ENCODE results near the gene ZFP82.
A peak's percentile ranks its signal among the peaks of the same experiment; 100 is the strongest.

The ZFP82 gene

GRCh38 chr19:36418287-36419001, at the start of gene ZFP82:
Gene ZFP82 (minus strand): TSS chr19:36418644. CDS start chr19:36409789, 8,855 bp downstream.
- DNase-seq: peak; percentile 77

GRCh38 chr19:36460046-36460445, 41.6 kb upstream of the ZFP82 start:
- no peak for DNase-seq

- DNase-seq: no peak
Observed at GRCh38 chr19:36456831-36457230, 38.4 kb upstream of the ZFP82 start.

DNA sequence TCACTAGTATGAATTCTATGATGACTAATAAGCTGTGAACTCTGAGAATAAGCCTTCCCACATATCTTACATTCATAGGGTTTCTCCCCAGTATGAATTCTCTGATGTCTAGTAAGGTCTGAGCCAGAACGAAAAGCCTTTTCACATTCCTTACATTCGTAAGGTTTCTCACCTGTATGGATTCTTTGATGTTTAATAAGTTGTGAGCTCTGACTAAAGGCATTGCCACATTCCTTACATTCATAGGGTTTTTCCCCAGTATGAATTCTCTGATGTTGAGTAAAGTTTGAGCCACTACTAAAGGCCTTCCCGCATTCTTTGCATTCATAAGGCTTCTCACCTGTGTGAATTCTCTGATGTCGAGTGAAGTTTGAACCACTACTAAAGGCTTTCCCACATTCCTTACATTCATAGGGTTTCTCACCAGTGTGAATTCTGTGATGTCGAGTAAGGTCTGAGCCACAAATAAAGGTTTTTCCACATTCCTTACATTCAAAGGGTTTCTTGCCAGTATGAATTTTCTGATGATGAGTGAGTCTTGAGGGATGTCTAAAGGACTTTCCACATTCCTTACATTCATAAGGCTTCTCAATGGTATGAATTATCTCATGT, 30.7 kb upstream of the ZFP82 start:
- no peak for DNase-seq

DNA sequence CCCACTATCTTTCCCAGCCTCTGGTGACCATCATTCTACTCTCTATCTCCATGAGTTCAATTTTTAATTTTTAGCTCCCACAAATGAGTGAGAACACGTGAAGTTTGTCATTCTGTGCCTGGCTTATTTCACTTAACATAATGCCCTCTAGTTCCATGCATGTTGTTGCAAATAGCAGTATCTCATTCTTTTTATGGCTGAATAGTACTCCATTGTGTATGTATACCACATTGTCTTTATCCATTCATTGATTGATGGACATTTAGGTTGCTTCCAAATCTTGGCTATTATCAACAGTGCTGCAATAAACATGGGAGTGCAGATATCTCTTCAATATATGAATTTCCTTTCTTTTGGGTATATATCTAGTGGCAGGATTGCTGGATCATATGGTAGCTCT, 22.9 kb upstream of the ZFP82 start:
- no peak for DNase-seq

GRCh38 chr19:36436531-36436930, 18.1 kb upstream of the ZFP82 start:
- no peak for DNase-seq

GRCh38 chr19:36423925-36424324, 5.5 kb upstream of the ZFP82 start:
- no peak for DNase-seq

GRCh38 chr19:36421749-36422481, 3.5 kb upstream of the ZFP82 start:
- DNase-seq: no peak

DNA sequence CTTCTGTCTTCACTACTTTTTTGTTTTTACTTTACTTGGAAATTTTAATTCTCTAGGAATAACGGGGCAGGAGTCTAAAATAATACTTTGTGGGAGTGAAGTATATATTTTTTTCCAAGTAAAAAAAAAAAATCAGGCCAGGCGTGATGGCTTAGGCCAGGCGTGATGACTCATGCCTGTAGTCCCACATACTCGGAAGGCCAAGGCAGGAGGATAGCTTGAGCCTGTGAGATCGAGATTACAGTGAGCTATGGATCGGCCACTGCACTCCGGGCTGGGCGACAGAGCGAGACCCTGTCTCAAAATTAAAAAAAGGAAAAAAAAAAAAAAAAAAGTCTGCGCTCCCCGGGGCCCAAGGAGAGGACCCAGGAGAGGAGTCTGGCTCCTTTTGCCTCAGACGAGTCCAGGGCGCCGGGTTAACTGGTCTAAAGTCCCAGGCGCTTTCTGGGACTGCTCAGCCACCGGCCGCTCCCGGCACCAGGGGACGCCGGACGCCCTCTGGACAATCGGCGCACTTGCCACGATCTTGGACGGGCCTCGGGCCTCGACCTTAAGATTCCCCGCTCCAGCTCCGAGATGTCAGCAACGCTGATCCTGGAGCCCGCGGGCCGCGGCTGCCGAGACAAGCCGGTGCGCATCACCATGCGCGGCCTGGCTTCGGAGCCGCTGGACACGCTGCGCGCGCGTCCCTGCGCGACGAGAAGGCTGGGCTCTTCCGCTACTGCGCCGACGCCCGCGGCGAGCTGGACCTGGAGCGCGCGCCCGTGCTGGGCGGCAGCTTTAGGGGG, 2.7 kb upstream of the ZFP82 start:
- DNase-seq: no peak

DNA sequence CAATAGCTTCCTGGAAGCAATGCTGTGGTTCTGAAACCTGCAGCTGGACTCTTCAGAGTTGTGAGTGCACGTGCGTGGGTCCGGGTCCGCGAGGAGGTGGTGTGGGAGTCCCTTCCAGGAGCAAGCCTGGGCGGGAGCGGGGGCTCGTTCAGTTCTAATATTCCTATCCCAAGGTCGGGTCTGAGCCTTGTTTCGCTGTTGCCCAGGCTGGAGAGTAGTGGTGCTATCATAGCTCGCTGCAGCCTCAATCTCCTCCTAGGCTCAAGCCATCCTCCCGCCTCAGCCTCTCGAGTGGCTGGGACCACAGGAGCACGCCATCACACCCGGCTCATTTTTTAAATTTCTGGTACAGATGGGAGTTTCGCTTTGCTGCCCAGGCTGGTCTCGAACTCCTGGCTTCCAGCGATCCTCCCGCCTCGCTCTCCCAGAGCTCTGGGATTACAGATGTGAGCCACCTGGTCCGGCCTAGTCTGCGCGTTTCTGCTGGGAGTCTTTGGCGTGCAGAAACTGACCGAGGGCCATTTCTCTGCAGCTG, 625 bp downstream of the ZFP82 start:
- DNase-seq: no peak

DNA sequence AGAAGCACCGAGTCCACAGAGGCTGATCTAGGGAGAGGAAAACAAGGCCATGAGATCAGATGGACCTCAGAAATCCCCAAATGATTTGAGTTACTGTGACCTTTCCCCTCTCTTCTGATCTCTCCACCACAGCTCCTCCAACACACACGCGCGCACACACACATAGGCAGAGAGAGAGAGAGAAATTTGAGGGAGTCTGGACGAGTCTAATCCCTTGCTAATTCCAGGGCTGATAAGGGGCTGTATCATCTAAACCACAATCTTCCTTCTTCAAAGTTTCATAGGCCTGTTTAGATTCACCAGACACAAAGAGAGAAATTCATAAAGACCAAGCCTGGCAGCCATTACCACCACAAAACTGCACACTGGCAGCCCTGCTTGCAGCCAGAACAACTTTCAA, 8.6 kb downstream of the ZFP82 start:
- no peak for DNase-seq

DNA sequence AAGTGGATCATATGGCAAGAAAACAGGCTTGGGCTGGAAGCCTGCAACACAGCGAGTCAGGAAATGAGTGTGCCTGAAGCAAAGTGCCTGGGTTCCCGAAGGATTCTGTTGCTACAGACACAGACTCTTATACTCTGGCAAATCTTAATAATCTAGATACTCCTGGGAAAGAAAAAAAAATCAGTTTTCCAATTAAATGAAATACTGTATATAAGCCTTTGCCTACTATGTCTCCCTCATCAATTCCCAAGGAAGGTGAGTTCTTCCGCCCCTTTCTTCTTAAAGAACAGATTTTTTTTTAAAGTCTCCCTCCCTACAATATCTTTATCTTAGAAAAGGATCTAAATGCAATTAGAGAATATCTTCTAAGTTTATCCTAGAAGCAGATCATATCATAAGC, 10.3 kb downstream of the ZFP82 start:
- DNase-seq: no peak

DNA sequence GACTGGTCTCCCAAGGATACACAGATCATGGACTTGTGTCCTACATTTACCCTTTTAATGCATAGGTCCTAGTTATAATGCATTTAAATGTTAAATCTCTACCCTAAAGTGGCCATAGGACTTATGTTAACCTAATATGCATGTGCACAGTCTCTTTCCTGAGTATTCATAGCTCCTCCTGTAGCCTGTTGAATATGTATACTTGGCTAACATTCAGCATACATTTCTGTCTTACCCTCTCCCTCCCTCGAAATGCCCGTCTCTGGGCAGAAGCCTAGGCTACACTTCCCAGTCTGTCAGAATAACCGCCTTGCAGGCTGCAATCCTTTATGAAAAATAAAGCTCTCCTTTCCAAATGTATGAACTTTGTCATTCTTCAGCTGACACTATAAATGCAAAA, 13.9 kb downstream of the ZFP82 start:
- DNase-seq: no peak

DNA sequence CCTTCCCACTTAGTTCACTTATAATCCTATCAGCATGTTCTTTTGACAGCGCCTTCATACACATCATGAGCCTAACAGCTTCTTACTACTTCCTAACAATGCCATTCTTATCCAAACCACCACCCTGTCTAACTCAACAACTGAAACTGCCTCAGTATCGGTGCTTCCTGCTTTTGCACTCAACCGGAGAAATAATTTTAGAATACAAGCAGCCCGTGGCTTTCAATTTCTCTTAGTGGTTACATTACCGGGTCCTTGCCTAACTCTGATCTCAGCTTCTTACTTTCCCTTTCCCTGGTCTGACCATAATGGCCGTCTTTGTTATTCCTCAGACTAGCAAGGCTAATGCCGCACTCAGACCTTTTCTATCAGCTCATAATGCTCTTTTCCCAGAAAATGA, 17.0 kb downstream of the ZFP82 start:
- no peak for DNase-seq

DNA sequence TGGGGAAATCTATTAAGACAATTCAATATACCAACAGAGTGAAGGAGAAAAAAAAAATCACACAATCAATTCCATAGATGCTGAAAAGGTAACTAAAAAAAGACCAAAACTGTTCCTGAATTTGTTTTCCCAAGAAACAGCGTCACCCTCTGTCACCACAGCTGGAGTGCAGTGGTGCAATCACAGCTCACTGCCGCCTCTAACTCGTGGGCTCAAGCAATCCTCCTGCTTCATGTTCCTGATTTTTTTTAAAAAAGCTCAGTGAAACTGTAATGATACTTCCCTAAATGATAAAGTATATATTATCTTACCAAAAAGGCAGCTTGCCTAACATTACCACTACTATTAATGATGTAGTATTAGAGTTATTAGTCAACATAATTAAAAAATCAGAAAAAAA, 19.9 kb downstream of the ZFP82 start:
- no peak for DNase-seq

GRCh38 chr19:36392916-36393673, 25.3 kb downstream of the ZFP82 start:
- DNase-seq: no peak

DNA sequence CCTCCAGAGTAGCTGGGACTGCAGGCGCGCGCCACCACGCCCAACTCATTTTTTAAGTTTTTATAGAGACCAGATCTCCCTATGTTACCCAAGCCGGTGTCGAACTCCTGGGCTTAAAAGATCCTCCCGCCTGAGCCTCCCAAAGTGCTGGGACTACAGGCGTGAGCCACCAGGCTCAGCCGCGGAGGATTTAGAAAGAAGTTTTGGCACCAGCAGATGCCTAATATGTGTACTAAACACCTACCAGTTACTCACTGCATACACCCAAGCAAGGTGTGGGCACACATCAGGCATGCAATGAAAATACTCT, 39.0 kb downstream of the ZFP82 start:
- no peak for DNase-seq

DNA sequence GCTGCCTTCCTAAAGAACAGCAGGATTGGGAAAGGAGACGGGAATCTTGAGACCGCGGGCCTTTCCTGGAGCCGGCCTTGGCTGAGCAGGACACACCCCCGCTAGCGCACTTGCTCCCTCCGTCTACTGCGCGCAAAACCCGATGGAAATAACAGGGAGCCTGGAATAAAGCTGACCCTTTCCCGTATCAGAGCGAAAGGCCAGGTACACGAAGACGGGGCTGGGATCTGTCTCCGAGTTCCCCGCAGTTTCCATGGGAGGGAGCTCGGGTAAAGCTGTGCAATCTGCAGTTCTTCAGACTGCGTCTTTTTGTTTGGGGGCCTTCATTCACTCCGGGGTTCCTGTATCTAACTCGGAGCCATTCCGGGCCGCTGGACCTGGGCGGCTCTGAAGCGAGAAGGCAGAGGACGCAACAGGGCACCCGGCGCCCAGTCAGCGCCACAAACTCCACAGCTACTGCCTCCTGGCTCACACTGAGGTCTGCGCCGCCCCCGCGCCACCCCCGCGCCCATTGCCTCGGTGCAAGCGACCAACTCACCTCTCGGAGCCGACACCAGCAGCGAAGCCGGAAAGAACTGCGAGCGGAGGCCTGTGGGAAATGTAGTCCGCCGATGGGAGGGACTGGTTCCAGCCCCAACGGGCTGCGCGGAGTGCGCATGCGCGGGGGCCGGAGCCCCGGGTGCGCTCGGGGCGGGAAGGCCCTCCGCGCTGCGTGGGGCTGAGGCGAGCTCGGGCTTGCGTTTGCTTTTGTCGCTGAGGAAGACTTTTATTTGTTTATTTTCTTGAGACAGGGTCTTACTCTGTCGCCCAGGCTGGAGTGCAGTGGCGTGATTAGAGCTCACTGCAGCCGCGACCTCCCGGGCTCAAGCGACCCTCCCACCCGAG, 39.6 kb downstream of the ZFP82 start, which contains the start of gene ZFP14:
Gene ZFP14 (minus strand): TSS at position 577 of the 885 bp plus-strand sequence. CDS start 11,309 bp downstream, outside the sequence.
- peak; percentile 93 for DNase-seq

DNA sequence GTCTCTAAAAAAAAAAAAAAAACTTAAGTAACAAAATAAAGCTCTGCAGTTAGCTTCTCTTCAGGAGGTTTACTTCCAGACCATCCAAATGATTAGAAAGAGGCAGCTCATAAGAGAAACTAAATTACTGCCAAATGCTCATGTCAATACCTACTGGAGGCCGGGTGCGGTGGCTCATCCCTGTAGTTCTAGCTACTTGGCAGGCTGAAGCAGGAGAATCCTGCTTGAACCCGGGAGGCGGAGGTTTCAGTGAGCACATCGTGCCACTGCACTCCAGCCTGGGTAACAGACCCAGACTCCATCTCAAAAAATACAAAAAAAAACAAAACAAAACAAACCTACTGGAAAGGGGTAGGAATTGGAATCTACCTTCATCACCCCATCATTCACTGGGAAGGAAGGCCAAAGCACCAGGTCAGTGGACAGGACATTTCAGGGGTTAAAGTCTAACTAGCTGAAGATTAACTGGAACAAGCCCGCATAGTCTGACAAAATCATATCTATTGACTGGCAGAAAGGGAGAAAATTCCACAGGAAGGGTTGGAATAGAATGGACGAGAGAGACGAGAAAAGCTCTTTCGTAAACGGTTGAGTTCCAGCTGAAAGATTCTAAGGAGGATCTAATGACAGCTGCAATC, 40.8 kb downstream of the ZFP82 start:
- no peak for DNase-seq

GRCh38 chr19:36373638-36374156, 44.7 kb downstream of the ZFP82 start:
- DNase-seq: no peak

DNA sequence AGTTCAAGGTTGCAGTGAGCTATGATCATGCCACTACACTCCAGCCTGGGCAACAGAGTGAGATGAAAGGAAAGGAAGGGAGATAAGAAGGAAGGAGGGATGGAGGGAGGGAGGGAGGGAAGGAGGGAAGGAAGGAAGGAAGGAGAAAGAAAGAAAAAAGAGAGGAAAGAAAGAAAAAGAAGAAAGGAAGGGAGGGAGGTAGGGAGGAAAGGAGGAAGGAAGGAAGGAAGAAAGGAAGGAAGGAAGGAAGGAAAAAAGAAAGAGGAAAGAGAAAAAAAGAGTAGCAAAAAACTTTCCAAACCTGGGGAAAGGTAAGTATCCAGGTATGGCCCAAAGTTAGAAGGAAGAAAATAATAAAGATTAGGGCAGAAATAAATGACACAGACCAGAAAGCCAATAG, 46.6 kb downstream of the ZFP82 start:
- no peak for DNase-seq

Measured in NCI-H1105 (cell line).